HG02642 (cell line): ENCODE measurements around the gene ARL6IP5.

Source experiments
- ATAC-seq: cut with Tn5 transposase; IDR thresholded peaks from one replicate; pipeline ENCODE4 v1.9.1; 2021; ENCODE audit warnings: mild to moderate bottlenecking; ENCODE audit not compliant: unreplicated experiment, poor library complexity

The ARL6IP5 gene

GRCh38 chr3:69085833-69086722 lies 1.3 kb downstream of the ARL6IP5 start:
- ATAC-seq: no peak

- ATAC-seq: no peak
These were observed 2.5 kb downstream of the ARL6IP5 start for GRCh38 chr3:69087030-69087791.

GRCh38 chr3:69088063-69088462 lies 3.3 kb downstream of the ARL6IP5 start:
- ATAC-seq: peak; percentile 22

GRCh38 chr3:69090021-69090420 lies 5.3 kb downstream of the ARL6IP5 start:
- ATAC-seq: no peak

GRCh38 chr3:69091389-69092029 lies 6.8 kb downstream of the ARL6IP5 start:
- ATAC-seq: no peak

GRCh38 chr3:69092030-69092516 lies 7.3 kb downstream of the ARL6IP5 start:
- peak; percentile 70 for ATAC-seq

GRCh38 chr3:69094467-69095205 lies 9.9 kb downstream of the ARL6IP5 start:
- ATAC-seq: no peak

- peak; percentile 25 for ATAC-seq
These were observed 10.9 kb downstream of the ARL6IP5 start for GRCh38 chr3:69095636-69096035.

- ATAC-seq: no peak
These were observed 11.6 kb downstream of the ARL6IP5 start for GRCh38 chr3:69096299-69096698.

- ATAC-seq: no peak
These were observed 12.8 kb downstream of the ARL6IP5 start for GRCh38 chr3:69097407-69098086.

GRCh38 chr3:69099576-69099975 lies 14.8 kb downstream of the ARL6IP5 start:
- no peak for ATAC-seq

GRCh38 chr3:69102384-69102783 lies 17.6 kb downstream of the ARL6IP5 start:
- ATAC-seq: no peak

- no peak for ATAC-seq
These were observed 18.4 kb downstream of the ARL6IP5 start for GRCh38 chr3:69103123-69103522.

- ATAC-seq: no peak
These were observed 19.8 kb downstream of the ARL6IP5 start for GRCh38 chr3:69104586-69104985.

- no peak for ATAC-seq
These were observed 20.6 kb downstream of the ARL6IP5 start for GRCh38 chr3:69105320-69105719.

- no peak for ATAC-seq
These were observed 23.1 kb downstream of the ARL6IP5 start for GRCh38 chr3:69107841-69108240.

GRCh38 chr3:69108811-69109210 lies 24.1 kb downstream of the ARL6IP5 start:
- ATAC-seq: no peak

- ATAC-seq: no peak
These were observed 26.3 kb downstream of the ARL6IP5 start for GRCh38 chr3:69110941-69111546.

- no peak for ATAC-seq
These were observed 28.8 kb downstream of the ARL6IP5 start for GRCh38 chr3:69113536-69113935.
